Keratinocyte (primary cell): Measurements from ENCODE around the gene TRPM3. TPM values are rescaled to one million over a fixed set of nuclear protein-coding genes. Genes with fewer than 3 reads are reported as not detected.

ENCODE experiments used
- DNase-seq: peaks from one replicate; pipeline ENCODE4 v3.0.0-alpha.2; 2011; ENCODE audit warnings: low read depth, missing footprints, low spot score
- FAIRE-seq: peaks from 2 replicates; lab custom pipeline; 2011; peaks lifted over from hg19 to GRCh38; lab: Jason Lieb, UNC
- H2AFZ ChIP-seq: 2 replicates; pipeline ENCODE4 v1.6.0; 2012; ENCODE audit warnings: low read length, control low read depth, inconsistent platforms; ENCODE audit not compliant: control insufficient read depth
- H3K27ac ChIP-seq: 2 replicates; pipeline ENCODE4 v1.5.1; 2011; ENCODE audit warnings: low read length; ENCODE audit not compliant: control insufficient read depth, insufficient read depth
- H3K27me3 ChIP-seq: 3 replicates; pipeline ENCODE4 v1.6.0; 2011; ENCODE audit warnings: low read length; ENCODE audit not compliant: control insufficient read depth, insufficient read depth; ENCODE audit errors: extremely low read depth
- H3K36me3 ChIP-seq, 2 experiments: 2 replicates in 1 of 2; 3 replicates in 1 of 2; pipeline ENCODE4 v1.5.1; 2011; ENCODE audit warnings: low read length in 2 of 2, mild to moderate bottlenecking in 1 of 2; ENCODE audit not compliant: control insufficient read depth in 2 of 2, insufficient read depth in 2 of 2; ENCODE audit errors: extremely low read depth in 1 of 2
- H3K4me1 ChIP-seq: 3 replicates; pipeline ENCODE4 v1.5.1; 2011; ENCODE audit warnings: low read length; ENCODE audit not compliant: control insufficient read depth, insufficient read depth; ENCODE audit errors: extremely low read depth
- H3K4me2 ChIP-seq: 3 replicates; pipeline ENCODE4 v1.6.0; 2011; ENCODE audit warnings: low read depth, low read length; ENCODE audit not compliant: control insufficient read depth, insufficient read depth; ENCODE audit errors: extremely low read depth
- H3K4me3 ChIP-seq, 3 experiments: fragments of 200-600 bp in 1 of 3; sonication (generic) in 1 of 3; 2 replicates in 2 of 3; 3 replicates in 1 of 3; pipeline ENCODE4 v1.5.1; 2011 to 2016; ENCODE audit warnings: low read length in 3 of 3, mild to moderate bottlenecking in 3 of 3, control low read depth in 2 of 3, inconsistent platforms in 1 of 3, low read depth in 1 of 3, mixed read lengths in 1 of 3, mixed run types in 1 of 3, moderate library complexity in 1 of 3; ENCODE audit not compliant: control insufficient read depth in 2 of 3, insufficient read depth in 2 of 3; ENCODE audit errors: extremely low read depth in 1 of 3
- H3K79me2 ChIP-seq: 2 replicates; pipeline ENCODE4 v1.6.0; 2012; ENCODE audit warnings: low read length; ENCODE audit not compliant: control insufficient read depth, insufficient read depth
- H3K9ac ChIP-seq: 3 replicates; pipeline ENCODE4 v1.6.0; 2011; ENCODE audit warnings: low read length; ENCODE audit not compliant: control insufficient read depth, insufficient read depth; ENCODE audit errors: extremely low read depth
- H3K9me1 ChIP-seq: 3 replicates; pipeline ENCODE4 v1.6.0; 2011; ENCODE audit warnings: low read length; ENCODE audit not compliant: control insufficient read depth, insufficient read depth; ENCODE audit errors: extremely low read depth
- H3K9me3 ChIP-seq: 2 replicates; pipeline ENCODE4 v1.5.1; 2012; ENCODE audit warnings: low read depth, low read length; ENCODE audit not compliant: control insufficient read depth
- H4K20me1 ChIP-seq: 3 replicates; pipeline ENCODE4 v1.6.0; 2011; ENCODE audit warnings: low read length; ENCODE audit not compliant: control insufficient read depth, insufficient read depth; ENCODE audit errors: extremely low read depth
- EZH2 ChIP-seq: IDR thresholded peaks from one replicate; pipeline ENCODE4 v1.6.1; 2012; ENCODE audit warnings: inconsistent platforms, mild to moderate bottlenecking, low read length, moderate library complexity
- dilution Hi-C: fragments of 300-500 bp; cut with MboI; formaldehyde crosslinking; loops from one replicate; pipeline ENCODE4 v1.7.0; 2020; ENCODE audit warnings: low sequenced_read_pairs; ENCODE audit not compliant: extremely low pct_ligation_motif_present
- polyA plus RNA-seq, 5 experiments: library from polyadenylated mRNA; depleted of rRNA in 3 of 5; stranded (reverse) in 3 of 5; stranded (forward) in 1 of 5; unstranded in 1 of 5; fragments of >200 nt; gene quantifications; 1 replicate in 1 of 5; 2 replicates in 3 of 5; 3 replicates in 1 of 5; pipeline versions ENCODE4 v1.2.1 to v1.2.3, GENCODE V29; 2011 to 2012; ENCODE audit warnings: missing spikeins in 2 of 5, low read depth in 1 of 5, low replicate concordance in 1 of 5
- TF ChIP-seq, protein P1 (sequence below), 3 experiments: IDR thresholded peaks in 1 of 3; conservative IDR thresholded peaks in 1 of 3; optimal IDR thresholded peaks in 1 of 3; 2 replicates in 2 of 3; 3 replicates in 1 of 3; pipeline versions ENCODE3 to v1.5.1; 2011; ENCODE audit warnings: low read length in 3 of 3, mild to moderate bottlenecking in 3 of 3, moderate library complexity in 2 of 3, control low read depth in 1 of 3, inconsistent platforms in 1 of 3; ENCODE audit not compliant: insufficient read depth in 2 of 3; ENCODE audit errors: extremely low read depth in 1 of 3

TRPM3 gene
- polyA plus RNA-seq, 1 donor (not counting 4 experiments of a cell fraction or from before 2014, with no cell fraction given): 0.03 TPM

GRCh38 chr9:70683841-70684240, 437.6 kb downstream of the TRPM3 start:
- no peaks in the 10 kb centered on the region for H3K27me3 ChIP-seq
- no peaks in the 10 kb centered on the region for H3K4me1 ChIP-seq
- TF ChIP-seq EZH2: no peak
- TF ChIP-seq, protein P1, sequence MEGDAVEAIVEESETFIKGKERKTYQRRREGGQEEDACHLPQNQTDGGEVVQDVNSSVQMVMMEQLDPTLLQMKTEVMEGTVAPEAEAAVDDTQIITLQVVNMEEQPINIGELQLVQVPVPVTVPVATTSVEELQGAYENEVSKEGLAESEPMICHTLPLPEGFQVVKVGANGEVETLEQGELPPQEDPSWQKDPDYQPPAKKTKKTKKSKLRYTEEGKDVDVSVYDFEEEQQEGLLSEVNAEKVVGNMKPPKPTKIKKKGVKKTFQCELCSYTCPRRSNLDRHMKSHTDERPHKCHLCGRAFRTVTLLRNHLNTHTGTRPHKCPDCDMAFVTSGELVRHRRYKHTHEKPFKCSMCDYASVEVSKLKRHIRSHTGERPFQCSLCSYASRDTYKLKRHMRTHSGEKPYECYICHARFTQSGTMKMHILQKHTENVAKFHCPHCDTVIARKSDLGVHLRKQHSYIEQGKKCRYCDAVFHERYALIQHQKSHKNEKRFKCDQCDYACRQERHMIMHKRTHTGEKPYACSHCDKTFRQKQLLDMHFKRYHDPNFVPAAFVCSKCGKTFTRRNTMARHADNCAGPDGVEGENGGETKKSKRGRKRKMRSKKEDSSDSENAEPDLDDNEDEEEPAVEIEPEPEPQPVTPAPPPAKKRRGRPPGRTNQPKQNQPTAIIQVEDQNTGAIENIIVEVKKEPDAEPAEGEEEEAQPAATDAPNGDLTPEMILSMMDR (optimal IDR thresholded peaks at IDR 0.05 in 1 of 3, IDR thresholded peaks at IDR 0.05 in 1 of 3, conservative IDR thresholded peaks at IDR 0.05 in 1 of 3; ENCODE audit: extremely low read depth in 1 of 3, insufficient read depth in 2 of 3, low read length in 3 of 3): no peak
- no peaks in the 10 kb centered on the region for H3K36me3 ChIP-seq
- H2AFZ ChIP-seq: no peak overlapping the region
- H3K79me2 ChIP-seq: no peaks in the 10 kb centered on the region
- no peaks in the 10 kb centered on the region for H3K9me3 ChIP-seq
- no peaks in the 10 kb centered on the region for H4K20me1 ChIP-seq
- no peak overlapping the region for H3K9ac ChIP-seq
- H3K4me2 ChIP-seq: no peak overlapping the region
- FAIRE-seq (no peak), DNase-seq (no peak)
- H3K4me3 ChIP-seq: no peak overlapping the region
- H3K9me1 ChIP-seq: no peaks in the 10 kb centered on the region
- H3K27ac ChIP-seq: no peak overlapping the region
- dilution Hi-C loops: no loop called here

GRCh38 chr9:70682298-70682697, 439.1 kb downstream of the TRPM3 start:
- no peaks in the 10 kb centered on the region for H3K79me2 ChIP-seq
- no peaks in the 10 kb centered on the region for H3K36me3 ChIP-seq
- dilution Hi-C loops: no loop called here
- no peaks in the 10 kb centered on the region for H3K9me3 ChIP-seq
- H3K27ac ChIP-seq: no peak overlapping the region
- no peaks in the 10 kb centered on the region for H4K20me1 ChIP-seq
- H3K27me3 ChIP-seq: no peaks in the 10 kb centered on the region
- H3K9me1 ChIP-seq: no peaks in the 10 kb centered on the region
- no peak overlapping the region for H3K9ac ChIP-seq
- no peak for FAIRE-seq
- H3K4me3 ChIP-seq: no peak overlapping the region
- H3K4me1 ChIP-seq: no peaks in the 10 kb centered on the region
- DNase-seq: no peak
- H2AFZ ChIP-seq: no peak overlapping the region
- TF ChIP-seq, protein P1 (optimal IDR thresholded peaks at IDR 0.05 in 1 of 3, IDR thresholded peaks at IDR 0.05 in 1 of 3, conservative IDR thresholded peaks at IDR 0.05 in 1 of 3; ENCODE audit: extremely low read depth in 1 of 3, insufficient read depth in 2 of 3, low read length in 3 of 3): no peak
- TF ChIP-seq EZH2: no peak
- no peak overlapping the region for H3K4me2 ChIP-seq
